ENCODE results near the gene CAMK1D. TPM values are rescaled to one million over a fixed set of nuclear protein-coding genes. Genes with fewer than 3 reads are reported as not detected.

CAMK1D gene
- polyA plus RNA-seq, 1 donor (not counting 4 experiments of a cell fraction or from before 2014, with no cell fraction given), result 0.76 TPM

DNA sequence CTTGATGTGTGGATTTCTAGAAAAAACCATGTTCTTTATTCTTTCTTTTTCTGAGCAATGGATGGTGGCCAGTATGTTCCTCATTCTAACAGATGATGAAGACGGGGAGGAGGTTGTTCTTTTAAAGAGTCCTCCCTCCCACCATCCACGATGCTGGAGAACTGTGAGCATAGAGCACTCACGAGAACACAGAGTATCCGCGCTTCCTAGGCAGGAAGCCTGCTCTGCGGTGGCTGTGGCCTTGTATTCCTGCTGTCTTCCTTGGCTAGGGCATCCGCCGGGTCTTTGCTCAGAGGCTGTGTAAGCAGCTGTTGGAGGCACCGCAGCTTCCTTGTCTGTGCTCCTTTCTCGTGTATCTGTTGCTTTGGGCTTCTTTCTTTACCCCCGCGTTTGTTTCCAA, 437.9 kb downstream of the CAMK1D start:
- dilution Hi-C loops (cut with MboI; ENCODE audit: extremely low pct_ligation_motif_present, low sequenced_read_pairs), result no loop called here
- no peaks in the 10 kb centered on the region for H4K20me1 ChIP-seq (ENCODE audit: control insufficient read depth, extremely low read depth, insufficient read depth, low read length)

DNA sequence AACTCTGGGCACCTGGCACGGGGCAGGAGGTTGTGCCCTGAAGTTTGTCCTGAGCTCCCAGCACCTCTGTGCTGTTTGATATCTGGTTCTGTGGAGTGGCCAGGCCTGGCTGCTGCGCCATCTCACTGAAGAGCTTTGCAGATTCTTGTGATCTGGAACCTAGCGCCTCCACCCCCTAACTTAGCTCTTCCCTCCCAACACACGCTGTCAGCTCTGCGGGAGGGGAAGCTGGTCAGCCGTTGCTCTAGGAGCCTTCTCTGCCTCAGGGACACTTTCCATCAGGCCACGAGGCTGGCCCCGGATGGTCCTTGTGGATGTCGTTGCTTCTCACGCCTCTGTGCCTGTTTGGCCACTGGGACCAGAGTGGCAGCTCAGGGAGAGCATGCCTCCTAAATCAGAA, 438.9 kb downstream of the CAMK1D start:
- no peak overlapping the region for H2AFZ ChIP-seq (ENCODE audit: control insufficient read depth, low read length)
- no peaks in the 10 kb centered on the region for H3K36me3 ChIP-seq (ENCODE audit: control insufficient read depth in 2 of 2, extremely low read depth in 1 of 2, insufficient read depth in 2 of 2, low read length in 2 of 2)
- H3K9ac ChIP-seq (ENCODE audit: control insufficient read depth, extremely low read depth, insufficient read depth, low read length), result no peak overlapping the region
- H3K4me3 ChIP-seq (ENCODE audit: control insufficient read depth in 2 of 3, extremely low read depth in 1 of 3, insufficient read depth in 2 of 3, low read depth in 1 of 3, low read length in 3 of 3), result no peak overlapping the region
- TF ChIP-seq, protein P1, sequence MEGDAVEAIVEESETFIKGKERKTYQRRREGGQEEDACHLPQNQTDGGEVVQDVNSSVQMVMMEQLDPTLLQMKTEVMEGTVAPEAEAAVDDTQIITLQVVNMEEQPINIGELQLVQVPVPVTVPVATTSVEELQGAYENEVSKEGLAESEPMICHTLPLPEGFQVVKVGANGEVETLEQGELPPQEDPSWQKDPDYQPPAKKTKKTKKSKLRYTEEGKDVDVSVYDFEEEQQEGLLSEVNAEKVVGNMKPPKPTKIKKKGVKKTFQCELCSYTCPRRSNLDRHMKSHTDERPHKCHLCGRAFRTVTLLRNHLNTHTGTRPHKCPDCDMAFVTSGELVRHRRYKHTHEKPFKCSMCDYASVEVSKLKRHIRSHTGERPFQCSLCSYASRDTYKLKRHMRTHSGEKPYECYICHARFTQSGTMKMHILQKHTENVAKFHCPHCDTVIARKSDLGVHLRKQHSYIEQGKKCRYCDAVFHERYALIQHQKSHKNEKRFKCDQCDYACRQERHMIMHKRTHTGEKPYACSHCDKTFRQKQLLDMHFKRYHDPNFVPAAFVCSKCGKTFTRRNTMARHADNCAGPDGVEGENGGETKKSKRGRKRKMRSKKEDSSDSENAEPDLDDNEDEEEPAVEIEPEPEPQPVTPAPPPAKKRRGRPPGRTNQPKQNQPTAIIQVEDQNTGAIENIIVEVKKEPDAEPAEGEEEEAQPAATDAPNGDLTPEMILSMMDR (optimal IDR thresholded peaks at IDR 0.05 in 1 of 3, IDR thresholded peaks at IDR 0.05 in 1 of 3, conservative IDR thresholded peaks at IDR 0.05 in 1 of 3; ENCODE audit: extremely low read depth in 1 of 3, insufficient read depth in 2 of 3, low read length in 3 of 3), result no peak
- TF ChIP-seq EZH2 (IDR thresholded peaks at IDR 0.05; ENCODE audit: low read length), result no peak
- H3K79me2 ChIP-seq (ENCODE audit: control insufficient read depth, insufficient read depth, low read length), result no peaks in the 10 kb centered on the region
- dilution Hi-C loops (cut with MboI; ENCODE audit: extremely low pct_ligation_motif_present, low sequenced_read_pairs), result no loop called here
- H3K9me1 ChIP-seq (ENCODE audit: control insufficient read depth, extremely low read depth, insufficient read depth, low read length), result no peaks in the 10 kb centered on the region
- DNase-seq (ENCODE audit: low read depth, low spot score) (no peak), FAIRE-seq (no peak)
- H3K27ac ChIP-seq (ENCODE audit: control insufficient read depth, insufficient read depth, low read length), result no peak overlapping the region
- no peaks in the 10 kb centered on the region for H4K20me1 ChIP-seq (ENCODE audit: control insufficient read depth, extremely low read depth, insufficient read depth, low read length)
- H3K9me3 ChIP-seq (ENCODE audit: control insufficient read depth, low read depth, low read length), result no peaks in the 10 kb centered on the region
- H3K4me1 ChIP-seq (ENCODE audit: control insufficient read depth, extremely low read depth, insufficient read depth, low read length), result peaks cover 3% of the 10 kb centered on the region
- no peak overlapping the region for H3K4me2 ChIP-seq (ENCODE audit: control insufficient read depth, extremely low read depth, insufficient read depth, low read depth, low read length)
- no peaks in the 10 kb centered on the region for H3K27me3 ChIP-seq (ENCODE audit: control insufficient read depth, extremely low read depth, insufficient read depth, low read length)

More for the DNA sequence above, 437.9 kb downstream of the CAMK1D start:
- Histone ChIP-seq H3K79me2 (ENCODE audit: control insufficient read depth, insufficient read depth, low read length) (no peaks in the 10 kb centered on the region), H3K27me3 (ENCODE audit: control insufficient read depth, extremely low read depth, insufficient read depth, low read length) (no peaks in the 10 kb centered on the region), H2AFZ (ENCODE audit: control insufficient read depth, low read length) (no peak overlapping the region), H3K4me1 (ENCODE audit: control insufficient read depth, extremely low read depth, insufficient read depth, low read length) (peaks cover 3% of the 10 kb centered on the region), H3K4me2 (ENCODE audit: control insufficient read depth, extremely low read depth, insufficient read depth, low read depth, low read length) (no peak overlapping the region), H3K9me3 (ENCODE audit: control insufficient read depth, low read depth, low read length) (no peaks in the 10 kb centered on the region), H3K9ac (ENCODE audit: control insufficient read depth, extremely low read depth, insufficient read depth, low read length) (no peak overlapping the region), H3K4me3 (ENCODE audit: control insufficient read depth in 2 of 3, extremely low read depth in 1 of 3, insufficient read depth in 2 of 3, low read depth in 1 of 3, low read length in 3 of 3) (no peak overlapping the region), H3K36me3 (ENCODE audit: control insufficient read depth in 2 of 2, extremely low read depth in 1 of 2, insufficient read depth in 2 of 2, low read length in 2 of 2) (no peaks in the 10 kb centered on the region), H3K27ac (ENCODE audit: control insufficient read depth, insufficient read depth, low read length) (no peak overlapping the region), H3K9me1 (ENCODE audit: control insufficient read depth, extremely low read depth, insufficient read depth, low read length) (no peaks in the 10 kb centered on the region)
- TF ChIP-seq EZH2 (IDR thresholded peaks at IDR 0.05; ENCODE audit: low read length), result no peak
- TF ChIP-seq, protein P1 (optimal IDR thresholded peaks at IDR 0.05 in 1 of 3, IDR thresholded peaks at IDR 0.05 in 1 of 3, conservative IDR thresholded peaks at IDR 0.05 in 1 of 3; ENCODE audit: extremely low read depth in 1 of 3, insufficient read depth in 2 of 3, low read length in 3 of 3), result no peak
- FAIRE-seq, result no peak
- no peak for DNase-seq (ENCODE audit: low read depth, low spot score)

All from keratinocyte (primary cell).